SU-DHL-6 (cell line): ENCODE measurements around the gene MYCBPAP.

Experiments used
- H2AFZ ChIP-seq: fragments of 200-600 bp; sonication (generic); 2 replicates; pipeline ENCODE4 v1.6.1; 2014; ENCODE audit warnings: low read depth, mild to moderate bottlenecking, moderate library complexity, mixed read lengths, antibody characterized with exemption, low read length; ENCODE audit not compliant: severe bottlenecking
- H3F3A ChIP-seq: fragments of 200-600 bp; shearing (Covaris generic); 2 replicates; pipeline ENCODE4 v1.6.0; 2016; ENCODE audit warnings: antibody characterized with exemption, mild to moderate bottlenecking; ENCODE audit not compliant: insufficient read depth
- H3K27ac ChIP-seq: fragments of 200-600 bp; sonication (generic); 2 replicates; pipeline ENCODE4 v1.5.1; 2016; ENCODE audit warnings: low read depth, mild to moderate bottlenecking, low read length, moderate library complexity, mixed read lengths
- H3K27me3 ChIP-seq: fragments of 200-600 bp; sonication (generic), shearing (Covaris generic); 2 replicates; pipeline ENCODE4 v1.6.0; 2014; ENCODE audit warnings: mild to moderate bottlenecking, low read length
- H3K36me3 ChIP-seq: fragments of 200-600 bp; sonication (generic); 2 replicates; pipeline ENCODE4 v1.6.1; 2014; ENCODE audit warnings: mild to moderate bottlenecking, low read length, mixed read lengths
- H3K4me2 ChIP-seq: fragments of 300-600, 200-600 bp; shearing (Covaris generic), sonication (generic); 2 replicates; pipeline ENCODE4 v1.6.0; 2014; ENCODE audit warnings: low read length, low read depth, mild to moderate bottlenecking; ENCODE audit not compliant: poor library complexity, severe bottlenecking
- H3K4me3 ChIP-seq: fragments of 200-600 bp; sonication (generic); 2 replicates; pipeline ENCODE4 v1.5.1; 2014; ENCODE audit warnings: antibody characterized with exemption, low read length, mild to moderate bottlenecking, mixed read lengths; ENCODE audit not compliant: insufficient read depth, poor library complexity, severe bottlenecking
- H3K79me2 ChIP-seq: fragments of 200-600 bp; sonication (generic); 2 replicates; pipeline ENCODE4 v1.6.1; 2014; ENCODE audit warnings: mild to moderate bottlenecking, low read length, moderate library complexity; ENCODE audit not compliant: insufficient read depth
- H3K9ac ChIP-seq: fragments of 200-600 bp; sonication (generic); 2 replicates; pipeline ENCODE4 v1.7.0; 2014; ENCODE audit warnings: mild to moderate bottlenecking, low read length
- H3K9me2 ChIP-seq: fragments of 200-600 bp; sonication (generic); replicated peaks from 2 replicates; pipeline ENCODE4 v1.6.1; 2014; ENCODE audit warnings: low read length; ENCODE audit not compliant: insufficient read depth
- H3K9me3 ChIP-seq: fragments of 200-600 bp; sonication (generic); 2 replicates; pipeline ENCODE4 v1.6.1; 2014; ENCODE audit warnings: low read length, mixed read lengths; ENCODE audit not compliant: insufficient read depth
- H4K20me1 ChIP-seq: fragments of 200-600 bp; sonication (generic); 2 replicates; pipeline ENCODE4 v1.6.1; 2014; ENCODE audit warnings: low read depth, mild to moderate bottlenecking, antibody characterized with exemption, low read length, moderate library complexity, mixed read lengths
- CTCF ChIP-seq: fragments of 200-600 bp; sonication (generic); IDR thresholded peaks from one replicate; pipeline ENCODE4 v1.5.1; 2017; ENCODE audit warnings: antibody characterized with exemption, mild to moderate bottlenecking, low read length, moderate library complexity; ENCODE audit not compliant: insufficient read depth, poor library complexity, severe bottlenecking
- EZH2phosphoT487 ChIP-seq: fragments of 200-600 bp; sonication (generic), shearing (Covaris generic); conservative IDR thresholded peaks from 2 replicates; pipeline ENCODE4 v1.6.1; 2018; ENCODE audit warnings: mild to moderate bottlenecking, antibody characterized with exemption, low read length, moderate library complexity, mixed read lengths

Gene MYCBPAP

GRCh38 chr17:50580646-50581045 lies 72.4 kb downstream of the MYCBPAP start:
- TF ChIP-seq EZH2phosphoT487 (no peak), CTCF (no peak)
- no peaks in the 10 kb centered on the region for H3K9me3 ChIP-seq
- H3K4me3 ChIP-seq = no peak overlapping the region
- no peak overlapping the region for H3K27ac ChIP-seq
- no peak overlapping the region for H3K9ac ChIP-seq
- H3K9me2 ChIP-seq = no peaks in the 10 kb centered on the region
- H3K4me2 ChIP-seq = no peak overlapping the region
- H3F3A ChIP-seq = no peaks in the 10 kb centered on the region
- no peaks in the 10 kb centered on the region for H3K36me3 ChIP-seq
- no peaks in the 10 kb centered on the region for H3K27me3 ChIP-seq
- H2AFZ ChIP-seq = no peak overlapping the region
- H3K79me2 ChIP-seq = no peaks in the 10 kb centered on the region
- H4K20me1 ChIP-seq = no peaks in the 10 kb centered on the region
